Neural cell (in vitro differentiated cells): ENCODE data around the gene APBA2.

Source experiments
- EP300 ChIP-seq: fragments of 450-650 bp; conservative IDR thresholded peaks from 2 replicates; pipeline ENCODE4 v1.6.1; 2014; ENCODE audit warnings: antibody characterized with exemption, mild to moderate bottlenecking, moderate library complexity; ENCODE audit not compliant: poor library complexity, severe bottlenecking
- EZH2 ChIP-seq: fragments of 200-600, 300-800 bp; shearing (Covaris generic), sonication (generic); IDR thresholded peaks from 2 replicates; pipeline ENCODE4 v1.6.1; 2014; ENCODE audit warnings: antibody characterized with exemption, low read length, borderline replicate concordance, mild to moderate bottlenecking; ENCODE audit not compliant: insufficient read depth, poor library complexity, severe bottlenecking
- POLR2AphosphoS5 ChIP-seq: IDR thresholded peaks from 2 replicates; pipeline ENCODE4 v1.6.1; 2012
- RAD21 ChIP-seq: fragments of 450-650 bp; conservative IDR thresholded peaks from 2 replicates; pipeline ENCODE4 v1.6.1; 2014; ENCODE audit warnings: antibody characterized with exemption, mild to moderate bottlenecking, moderate library complexity
- SMC3 ChIP-seq: fragments of 450-650 bp; conservative IDR thresholded peaks from 2 replicates; pipeline ENCODE4 v1.6.1; 2014; ENCODE audit warnings: antibody characterized with exemption, mild to moderate bottlenecking, moderate library complexity; ENCODE audit not compliant: poor library complexity
- TAF1 ChIP-seq: IDR thresholded peaks from 2 replicates; pipeline ENCODE4 v1.6.1; 2012; ENCODE audit warnings: low read depth
- TF ChIP-seq, protein P1 (sequence below): fragments of 450-650 bp; IDR thresholded peaks from 2 replicates; pipeline ENCODE4 v1.5.1; 2014; ENCODE audit warnings: antibody characterized with exemption, mild to moderate bottlenecking, moderate library complexity; ENCODE audit not compliant: poor library complexity, severe bottlenecking
- TF ChIP-seq, protein P2 (sequence below): IDR thresholded peaks from 2 replicates; pipeline ENCODE4 v1.6.1; 2012; ENCODE audit warnings: borderline replicate concordance

DNA sequence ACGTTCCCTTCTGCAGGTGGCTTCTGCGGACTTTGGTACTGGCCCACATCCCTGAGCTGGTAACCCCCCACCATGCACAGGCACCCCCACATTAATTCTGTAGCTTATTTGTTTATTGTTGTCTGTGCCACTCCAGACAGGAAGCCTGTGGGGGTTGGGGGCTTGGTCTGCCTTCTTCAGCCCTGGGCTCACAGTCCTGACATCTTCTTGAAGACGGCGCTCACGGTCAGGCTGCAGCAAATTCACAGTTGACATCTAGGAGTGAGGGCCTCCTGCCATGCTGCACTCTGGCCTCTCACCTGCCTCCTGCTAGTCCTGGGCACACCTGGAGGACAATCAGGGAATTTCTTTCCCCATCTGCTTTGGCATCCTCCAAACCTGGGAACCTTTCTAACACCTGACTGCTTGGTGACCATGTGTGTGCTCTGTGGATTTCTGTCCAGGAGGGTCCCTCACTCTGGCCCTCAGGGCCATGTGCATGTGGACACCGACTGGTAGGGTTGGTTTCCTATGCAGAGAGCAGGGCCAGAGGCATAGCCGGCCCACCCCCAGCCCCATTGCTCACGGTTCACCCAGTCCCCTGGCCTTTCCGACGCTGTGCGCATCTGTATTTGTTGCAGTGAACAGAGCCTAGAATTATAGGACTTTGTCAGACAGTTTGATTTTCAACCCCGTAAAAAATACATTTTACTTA lies 68.8 kb downstream of the APBA2 start:
- no peak for TF ChIP-seq EZH2
- TF ChIP-seq, protein P1, sequence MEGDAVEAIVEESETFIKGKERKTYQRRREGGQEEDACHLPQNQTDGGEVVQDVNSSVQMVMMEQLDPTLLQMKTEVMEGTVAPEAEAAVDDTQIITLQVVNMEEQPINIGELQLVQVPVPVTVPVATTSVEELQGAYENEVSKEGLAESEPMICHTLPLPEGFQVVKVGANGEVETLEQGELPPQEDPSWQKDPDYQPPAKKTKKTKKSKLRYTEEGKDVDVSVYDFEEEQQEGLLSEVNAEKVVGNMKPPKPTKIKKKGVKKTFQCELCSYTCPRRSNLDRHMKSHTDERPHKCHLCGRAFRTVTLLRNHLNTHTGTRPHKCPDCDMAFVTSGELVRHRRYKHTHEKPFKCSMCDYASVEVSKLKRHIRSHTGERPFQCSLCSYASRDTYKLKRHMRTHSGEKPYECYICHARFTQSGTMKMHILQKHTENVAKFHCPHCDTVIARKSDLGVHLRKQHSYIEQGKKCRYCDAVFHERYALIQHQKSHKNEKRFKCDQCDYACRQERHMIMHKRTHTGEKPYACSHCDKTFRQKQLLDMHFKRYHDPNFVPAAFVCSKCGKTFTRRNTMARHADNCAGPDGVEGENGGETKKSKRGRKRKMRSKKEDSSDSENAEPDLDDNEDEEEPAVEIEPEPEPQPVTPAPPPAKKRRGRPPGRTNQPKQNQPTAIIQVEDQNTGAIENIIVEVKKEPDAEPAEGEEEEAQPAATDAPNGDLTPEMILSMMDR = no peak
- TF ChIP-seq POLR2AphosphoS5 = no peak
- no peak for TF ChIP-seq EP300
- no peak for TF ChIP-seq SMC3
- TF ChIP-seq, protein P2, sequence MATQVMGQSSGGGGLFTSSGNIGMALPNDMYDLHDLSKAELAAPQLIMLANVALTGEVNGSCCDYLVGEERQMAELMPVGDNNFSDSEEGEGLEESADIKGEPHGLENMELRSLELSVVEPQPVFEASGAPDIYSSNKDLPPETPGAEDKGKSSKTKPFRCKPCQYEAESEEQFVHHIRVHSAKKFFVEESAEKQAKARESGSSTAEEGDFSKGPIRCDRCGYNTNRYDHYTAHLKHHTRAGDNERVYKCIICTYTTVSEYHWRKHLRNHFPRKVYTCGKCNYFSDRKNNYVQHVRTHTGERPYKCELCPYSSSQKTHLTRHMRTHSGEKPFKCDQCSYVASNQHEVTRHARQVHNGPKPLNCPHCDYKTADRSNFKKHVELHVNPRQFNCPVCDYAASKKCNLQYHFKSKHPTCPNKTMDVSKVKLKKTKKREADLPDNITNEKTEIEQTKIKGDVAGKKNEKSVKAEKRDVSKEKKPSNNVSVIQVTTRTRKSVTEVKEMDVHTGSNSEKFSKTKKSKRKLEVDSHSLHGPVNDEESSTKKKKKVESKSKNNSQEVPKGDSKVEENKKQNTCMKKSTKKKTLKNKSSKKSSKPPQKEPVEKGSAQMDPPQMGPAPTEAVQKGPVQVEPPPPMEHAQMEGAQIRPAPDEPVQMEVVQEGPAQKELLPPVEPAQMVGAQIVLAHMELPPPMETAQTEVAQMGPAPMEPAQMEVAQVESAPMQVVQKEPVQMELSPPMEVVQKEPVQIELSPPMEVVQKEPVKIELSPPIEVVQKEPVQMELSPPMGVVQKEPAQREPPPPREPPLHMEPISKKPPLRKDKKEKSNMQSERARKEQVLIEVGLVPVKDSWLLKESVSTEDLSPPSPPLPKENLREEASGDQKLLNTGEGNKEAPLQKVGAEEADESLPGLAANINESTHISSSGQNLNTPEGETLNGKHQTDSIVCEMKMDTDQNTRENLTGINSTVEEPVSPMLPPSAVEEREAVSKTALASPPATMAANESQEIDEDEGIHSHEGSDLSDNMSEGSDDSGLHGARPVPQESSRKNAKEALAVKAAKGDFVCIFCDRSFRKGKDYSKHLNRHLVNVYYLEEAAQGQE = no peak
- no peak for TF ChIP-seq TAF1
- no peak for TF ChIP-seq RAD21
